ENCODE measurements around the gene GALNT6. TPM values are rescaled to one million over a fixed set of nuclear protein-coding genes. Genes with fewer than 3 reads are reported as not detected.

The GALNT6 gene
- total RNA-seq, 1 experiment from 2014 or later = 9.8 TPM

DNA sequence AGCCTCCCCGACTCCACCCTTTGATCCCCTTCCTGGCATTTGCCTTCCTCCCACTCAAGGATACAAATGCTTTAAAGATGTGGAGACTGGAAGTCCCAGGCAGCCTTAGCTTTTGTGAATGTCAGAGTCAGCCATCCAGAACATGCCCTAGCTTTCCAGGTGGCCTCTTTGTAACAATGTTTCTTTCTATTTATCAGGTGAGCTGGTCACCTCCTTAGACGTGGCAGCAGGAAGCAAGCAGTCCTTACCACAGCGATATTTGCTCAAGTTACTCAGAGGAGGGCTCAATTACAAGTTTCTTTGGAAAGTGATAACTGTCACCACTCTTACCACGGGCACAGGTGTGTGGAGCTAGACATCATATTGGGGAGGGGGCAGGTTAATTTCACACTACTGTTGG lies 4.9 kb downstream of the GALNT6 start:
- Histone ChIP-seq H2BK120ac (ENCODE audit: low read depth, low read length, poor library complexity, severe bottlenecking) (no peak overlapping the region), H3K27me3 (ENCODE audit: insufficient read depth, low read length) (no peaks in the 10 kb centered on the region), H3K4me2 (ENCODE audit: insufficient read depth, insufficient read length, low read length) (no peak overlapping the region), H3K4ac (ENCODE audit: low read depth, low read length) (no peak overlapping the region), H3K79me1 (ENCODE audit: insufficient read depth, low read depth, low read length, poor library complexity, severe bottlenecking) (no peaks in the 10 kb centered on the region), H2AK5ac (ENCODE audit: insufficient read length, low read length) (no peak overlapping the region), H3K27ac (ENCODE audit: insufficient read length, low read depth, low read length) (no peak overlapping the region), H4K5ac (ENCODE audit: insufficient read length, low read depth, low read length) (no peak overlapping the region), H3K56ac (ENCODE audit: insufficient read length, low read depth, low read length) (no peak overlapping the region), H3K79me2 (ENCODE audit: insufficient read depth, low read length) (no peaks in the 10 kb centered on the region), H2AFZ (ENCODE audit: low read length) (no peak overlapping the region), H4K20me1 (ENCODE audit: control insufficient read depth, insufficient read depth, insufficient read length) (no peaks in the 10 kb centered on the region), H3K9ac (ENCODE audit: extremely low read depth, insufficient read length, low read length) (no peak overlapping the region), H2BK20ac (ENCODE audit: low read depth, low read length, poor library complexity, severe bottlenecking) (no peak overlapping the region), H3K9me3 (ENCODE audit: control insufficient read depth, low read depth, low read length) (no peaks in the 10 kb centered on the region), H4K8ac (replicated peaks; ENCODE audit: insufficient read length, low read depth, low read length) (no peak overlapping the region), H3K23ac (ENCODE audit: insufficient read length, low read depth, low read length) (no peak overlapping the region), H3K18ac (ENCODE audit: insufficient read length, low read depth, low read length) (no peak overlapping the region), H4K91ac (ENCODE audit: insufficient read length, low read depth, low read length) (no peak overlapping the region), H2BK15ac (ENCODE audit: low read depth, low read length) (no peak overlapping the region), H2BK12ac (ENCODE audit: insufficient read length, low read depth, low read length) (no peak overlapping the region), H3K23me2 (ENCODE audit: insufficient read length, low read depth, low read length, poor library complexity, severe bottlenecking) (peaks cover 10% of the 10 kb centered on the region), H2BK5ac (ENCODE audit: insufficient read length, low read length) (no peak overlapping the region), H3T11ph (ENCODE audit: low read length) (no peak overlapping the region), H3K14ac (ENCODE audit: insufficient read depth, low read length) (no peak overlapping the region), H3K4me1 (ENCODE audit: insufficient read depth, low read length) (peaks cover 22% of the 10 kb centered on the region)
- no peak for DNase-seq
- Mint-ChIP-seq H3K4me1 (peaks cover 63 to 68% of the 10 kb centered on the region in 2 experiments), H3K9me3 (no peaks in the 10 kb centered on the region), H3K27ac (peak overlapping the region in 1 of 3 experiments; percentile 28; a peak in 2 of 7 replicates), H3K4me3 (no peak overlapping the region), H3K27me3 (ENCODE audit: low read depth) (no peaks in the 10 kb centered on the region; the same call in 1 of the 2 replicates), H3K36me3 (ENCODE audit: insufficient read depth in 1 of 3, low read depth in 3 of 3) (peaks cover 0 to 7% (median 1%) of the 10 kb centered on the region in 3 experiments; a peak in 5 of 7 replicates)
- WGBS (ENCODE audit: extremely low coverage, insufficient read length, low lambda C conversion rate) = no CpG with 5 or more reads among the region's 4 CpGs
- TF ChIP-seq, protein P1, sequence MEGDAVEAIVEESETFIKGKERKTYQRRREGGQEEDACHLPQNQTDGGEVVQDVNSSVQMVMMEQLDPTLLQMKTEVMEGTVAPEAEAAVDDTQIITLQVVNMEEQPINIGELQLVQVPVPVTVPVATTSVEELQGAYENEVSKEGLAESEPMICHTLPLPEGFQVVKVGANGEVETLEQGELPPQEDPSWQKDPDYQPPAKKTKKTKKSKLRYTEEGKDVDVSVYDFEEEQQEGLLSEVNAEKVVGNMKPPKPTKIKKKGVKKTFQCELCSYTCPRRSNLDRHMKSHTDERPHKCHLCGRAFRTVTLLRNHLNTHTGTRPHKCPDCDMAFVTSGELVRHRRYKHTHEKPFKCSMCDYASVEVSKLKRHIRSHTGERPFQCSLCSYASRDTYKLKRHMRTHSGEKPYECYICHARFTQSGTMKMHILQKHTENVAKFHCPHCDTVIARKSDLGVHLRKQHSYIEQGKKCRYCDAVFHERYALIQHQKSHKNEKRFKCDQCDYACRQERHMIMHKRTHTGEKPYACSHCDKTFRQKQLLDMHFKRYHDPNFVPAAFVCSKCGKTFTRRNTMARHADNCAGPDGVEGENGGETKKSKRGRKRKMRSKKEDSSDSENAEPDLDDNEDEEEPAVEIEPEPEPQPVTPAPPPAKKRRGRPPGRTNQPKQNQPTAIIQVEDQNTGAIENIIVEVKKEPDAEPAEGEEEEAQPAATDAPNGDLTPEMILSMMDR (conservative IDR thresholded peaks at IDR 0.05) = no peak

All from H9 (cell line).